Left lung (tissue), 14 donors: ENCODE data around the gene BAIAP2L1. TPM values are rescaled to one million over a fixed set of nuclear protein-coding genes. Genes with fewer than 3 reads are reported as not detected.
"Not testable (repeated sequence)": the region's sequence is repeated elsewhere in the genome, so short reads cannot be mapped to it uniquely, and the experiment has no call there.

Source experiments
- ATAC-seq: fragments of 200-7000 bp; cut with Tn5 transposase; one replicate; pipeline ENCODE4 v1.9.1; 2020; ENCODE audit warnings: moderate library complexity
- DNase-seq, 4 donors: peaks; one replicate each; pipeline ENCODE4 v3.0.0-alpha.2; 2013 to 2020
- H3K27ac ChIP-seq, 2 donors: fragments of 200-600 bp; sonication (generic) in 1 of 2; one replicate each; pipeline versions ENCODE4 v1.5.0 to v1.8.0; 2020 to 2021
- H3K27me3 ChIP-seq, 2 donors: fragments of 200-600 bp; sonication (generic) in 1 of 2; one replicate each; pipeline versions ENCODE4 v1.5.0 to v1.8.0; 2020 to 2021
- H3K36me3 ChIP-seq, 2 donors: fragments of 200-600 bp; sonication (generic) in 1 of 2; one replicate each; pipeline versions ENCODE4 v1.5.0 to v1.8.0; 2020 to 2021
- H3K4me1 ChIP-seq, 2 donors: fragments of 200-600 bp; one replicate each; pipeline ENCODE4 v1.8.0; 2021
- H3K4me3 ChIP-seq, 2 donors: fragments of 200-600 bp; sonication (generic) in 1 of 2; one replicate each; pipeline versions ENCODE4 v1.5.0 to v1.8.0; 2020 to 2021; ENCODE audit warnings: mild to moderate bottlenecking in 1 of 2
- H3K9me3 ChIP-seq, 2 donors: fragments of 200-600 bp; sonication (generic) in 1 of 2; one replicate each; pipeline versions ENCODE4 v1.5.0 to v1.8.0; 2020 to 2021
- CTCF ChIP-seq, 2 donors: fragments of 200-600 bp; sonication (generic) in 1 of 2; IDR thresholded peaks; one replicate each; pipeline versions ENCODE4 v1.5.0 to v1.8.0; 2021; ENCODE audit warnings: antibody characterized with exemption in 2 of 2
- intact Hi-C, 2 donors: fragments of 100-400 bp; cut with DNase I; formaldehyde crosslinking; loops; one replicate each; pipeline versions ENCODE4 v1.11.2 to v1.14.2; 2022
- long read RNA-seq, 12 donors: library from polyadenylated mRNA in 2 of 12; unstranded in 2 of 12; transcript quantifications; one replicate each; pipeline ENCODE4 v2.0.0 and lab custom pipeline, GENCODE V29; 2019 to 2026
- polyA plus RNA-seq, 6 donors: library from polyadenylated mRNA; unstranded; fragments of 120-200 nt; gene quantifications; one replicate each; pipeline ENCODE4 v1.2.1, GENCODE V29; 2013; ENCODE audit not compliant: insufficient read length in 6 of 6
- total RNA-seq, 2 donors: library from RNA; stranded (reverse); fragmentation: NEBNext Ultra II Directional; extraction: Animal tissue kit (Norgen Biotek cat#: 25700); gene quantifications; one replicate each; pipeline ENCODE4 v1.2.1, GENCODE V29; 2021
- donor health status: DM: no; HTN: yes; CAD: no.
- donor health status: DM: no; HTN: no; CAD: no.

BAIAP2L1 gene
- 10 to 100 TPM; 24.2 to 31.8 TPM for total RNA-seq
- polyA plus RNA-seq, result 10 to 100 TPM; 16.6 to 23.8 (median 20.6) TPM
- long read RNA-seq, donor 1, partial matches to known transcripts, result 0 of 1 reads
- long read RNA-seq, donor 1, other reads (novel, unspliced or antisense), result 0 of 1 reads
- long read RNA-seq, donor 2, partial matches to known transcripts, result 0 of 1 reads
- long read RNA-seq, donor 2, other reads (novel, unspliced or antisense), result 0 of 1 reads
- long read RNA-seq, donor 3, partial matches to known transcripts, result 0 of 1 reads
- long read RNA-seq, donor 3, other reads (novel, unspliced or antisense), result 0 of 1 reads
- long read RNA-seq, donor 4, transcript BAIAP2L1-201 (14 exons, 3,622 nt), result major isoform, 6 of 17 reads
- long read RNA-seq, donor 4, partial matches to known transcripts, result 8 of 17 reads
- long read RNA-seq, donor 4, other reads (novel, unspliced or antisense), result 3 of 17 reads
- long read RNA-seq, donor 5, partial matches to known transcripts, result 0 of 3 reads
- long read RNA-seq, donor 5, other reads (novel, unspliced or antisense), result 0 of 3 reads
- long read RNA-seq, donor 6, partial matches to known transcripts, result 0 of 31 reads
- long read RNA-seq, donor 6, other reads (novel, unspliced or antisense), result 27 of 31 reads
- long read RNA-seq, donor 7, result 0 reads
- long read RNA-seq, donor 8, partial matches to known transcripts, result 11 of 12 reads
- long read RNA-seq, donor 8, other reads (novel, unspliced or antisense), result 0 of 12 reads
- long read RNA-seq, donor 9, result 0 reads
- long read RNA-seq, donor 10, partial matches to known transcripts, result 3 of 5 reads
- long read RNA-seq, donor 10, other reads (novel, unspliced or antisense), result 0 of 5 reads
- long read RNA-seq, donor 11, result 0 reads
- long read RNA-seq, donor 12, partial matches to known transcripts, result 0 of 1 reads
- long read RNA-seq, donor 12, other reads (novel, unspliced or antisense), result 0 of 1 reads

- Histone ChIP-seq H3K27ac (peak within 1 kb of the TSS; percentile 73 to 75), H3K36me3 (no peaks in the 10 kb centered on the region), H3K4me3 (peak within 1 kb of the TSS; percentile 59 to 61), H3K9me3 (no peaks in the 10 kb centered on the region), H3K4me1 (peaks cover 0 to 12% of the 10 kb centered on the region in 2 donors), H3K27me3 (peaks cover 0 to 40% of the 10 kb centered on the region in 2 donors)
- ATAC-seq, result peak; percentile 98
- no peak for TF ChIP-seq CTCF (IDR thresholded peaks at IDR 0.05)
- intact Hi-C loops, result loop anchor here in 1 of 2 donors (10.0 kb wide), 1 partner anchor 106 kb away; no protein-coding TSS in a partner anchor
- peak; percentile 59 to 95 (median 88) for DNase-seq
Measured at GRCh38 chr7:98400542-98401340, at the start of gene BAIAP2L1. Gene BAIAP2L1, minus strand, starts transcription at chr7:98401090. Its CDS starts 238 bp downstream, at chr7:98400852.

DNA sequence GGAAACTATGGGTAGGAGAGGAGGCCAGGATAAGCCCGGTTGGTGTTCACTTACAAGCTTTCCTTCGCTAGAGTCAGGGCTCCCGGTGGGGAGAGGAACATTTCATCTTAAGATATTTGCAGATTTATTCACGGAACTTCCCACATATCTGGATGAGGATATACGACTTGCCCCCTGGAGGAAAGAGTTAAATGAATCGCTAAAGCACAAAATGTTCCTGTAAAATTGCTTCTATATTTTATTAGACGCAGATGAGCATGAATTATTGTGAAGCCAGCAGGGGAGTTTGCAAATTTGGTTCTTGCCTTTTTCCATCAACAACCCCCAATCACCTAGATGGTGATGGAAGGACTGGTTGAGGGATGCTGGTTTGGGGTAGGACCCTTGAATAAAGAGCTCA lies 47.9 kb upstream of the BAIAP2L1 start:
- no peaks in the 10 kb centered on the region for H3K36me3 ChIP-seq
- no peaks in the 10 kb centered on the region for H3K4me1 ChIP-seq
- DNase-seq, result no peak
- TF ChIP-seq CTCF (IDR thresholded peaks at IDR 0.05), result no peak
- intact Hi-C loops, result no loop called here
- no peak overlapping the region for H3K27ac ChIP-seq
- no peak overlapping the region for H3K4me3 ChIP-seq
- no peak for ATAC-seq
- no peaks in the 10 kb centered on the region for H3K27me3 ChIP-seq
- peaks cover 0 to 8% of the 10 kb centered on the region in 2 donors for H3K9me3 ChIP-seq

DNA sequence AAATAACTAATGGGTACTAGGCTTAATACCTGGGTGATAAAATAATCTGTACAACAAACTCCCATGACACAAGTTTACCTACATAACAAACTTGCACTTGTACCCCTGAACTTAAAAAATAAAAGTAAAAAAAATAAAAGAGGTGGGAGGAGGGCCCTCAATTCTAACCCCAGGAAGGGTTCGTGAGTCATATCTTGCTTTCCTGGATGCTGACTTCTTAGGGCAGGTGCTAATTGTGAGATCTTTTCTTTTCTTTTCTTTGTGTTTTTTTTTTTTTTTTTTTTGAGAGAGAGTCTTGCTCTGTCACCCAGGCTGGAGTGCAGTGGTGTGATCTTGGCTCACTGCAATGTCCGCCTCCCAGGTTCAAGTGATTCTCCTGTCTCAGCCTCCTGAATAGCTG lies 40.1 kb upstream of the BAIAP2L1 start:
- ATAC-seq, H3K27me3 ChIP-seq, H3K9me3 ChIP-seq, H3K36me3 ChIP-seq, H3K4me1 ChIP-seq, H3K4me3 ChIP-seq, DNase-seq, intact Hi-C loops, H3K27ac ChIP-seq: not testable (repeated sequence)

DNA sequence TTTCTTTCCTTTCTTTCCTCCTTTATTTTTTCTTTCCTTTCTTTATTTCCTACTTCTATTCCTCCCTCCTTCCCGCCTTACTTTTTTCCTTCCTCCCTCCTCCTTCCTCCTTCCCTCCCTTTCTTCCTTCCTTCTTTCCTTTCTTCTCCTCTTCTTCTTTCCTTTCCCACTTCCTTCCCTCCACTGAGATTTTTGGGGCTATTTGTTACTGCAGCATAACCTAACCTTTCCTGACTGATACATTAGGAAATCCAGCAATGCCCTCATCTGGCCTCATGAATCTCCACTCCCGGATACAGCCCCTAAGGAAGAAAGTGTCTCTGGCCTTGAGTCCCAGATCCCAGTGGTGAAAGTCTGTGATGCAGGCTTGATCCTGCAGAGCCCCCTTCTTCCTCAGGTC lies 38.6 kb upstream of the BAIAP2L1 start:
- peaks cover 0 to 6% of the 10 kb centered on the region in 2 donors for H3K27me3 ChIP-seq
- intact Hi-C loops, result loop anchor here in 1 of 2 donors (10.0 kb wide), 1 partner anchor 305 kb away; no protein-coding TSS in a partner anchor
- no peak for ATAC-seq

More for the DNA sequence above, 38.6 kb upstream of the BAIAP2L1 start:
- Histone ChIP-seq H3K27ac (no peak overlapping the region), H3K9me3 (no peaks in the 10 kb centered on the region), H3K4me1 (no peaks in the 10 kb centered on the region), H3K36me3 (no peaks in the 10 kb centered on the region), H3K4me3 (no peak overlapping the region)
- no peak for DNase-seq
- TF ChIP-seq CTCF (IDR thresholded peaks at IDR 0.05), result no peak
